CD14-positive monocyte (primary cell): ENCODE results near the gene VAV2. TPM values are rescaled to one million over a fixed set of nuclear protein-coding genes. Genes with fewer than 3 reads are reported as not detected.
A peak's percentile ranks its signal among the peaks of the same experiment; 100 is the strongest.

Experiments
- DNase-seq, 3 donors: peaks; one replicate each; pipeline ENCODE4 v3.0.0-alpha.2; 2011 to 2022
- H2AFZ ChIP-seq: 2 replicates; pipeline ENCODE4 v1.6.0; 2012; ENCODE audit warnings: mild to moderate bottlenecking, low read depth, low read length, inconsistent platforms; ENCODE audit not compliant: insufficient read depth, poor library complexity, severe bottlenecking
- H3K27ac ChIP-seq, 2 donors: 1 replicate in 1 of 2; 2 replicates in 1 of 2; pipeline ENCODE4 v1.5.1; 2012 to 2013; ENCODE audit warnings: low read length in 2 of 2, control low read depth in 1 of 2, inconsistent platforms in 1 of 2, low read depth in 1 of 2, mild to moderate bottlenecking in 1 of 2
- H3K27me3 ChIP-seq, 2 donors: one replicate each; pipeline versions ENCODE4 v1.6.0 to v1.6.1; 2011 to 2013; ENCODE audit warnings: low read length in 2 of 2; ENCODE audit not compliant: control insufficient read depth in 2 of 2, insufficient read depth in 2 of 2
- H3K36me3 ChIP-seq, 2 donors: replicated peaks in 1 of 2; 1 replicate in 1 of 2; 2 replicates in 1 of 2; pipeline versions ENCODE4 v1.5.1 to v1.6.1; 2012 to 2013; ENCODE audit warnings: low read length in 2 of 2, control low read depth in 1 of 2, inconsistent platforms in 1 of 2, mild to moderate bottlenecking in 1 of 2; ENCODE audit not compliant: insufficient read depth in 2 of 2, control insufficient read depth in 1 of 2
- H3K4me1 ChIP-seq, 2 donors: 1 replicate in 1 of 2; 2 replicates in 1 of 2; pipeline versions ENCODE4 v1.5.1 to v1.6.1; 2012 to 2013; ENCODE audit warnings: low read length in 2 of 2, control low read depth in 1 of 2, inconsistent platforms in 1 of 2, mild to moderate bottlenecking in 1 of 2, moderate library complexity in 1 of 2; ENCODE audit not compliant: insufficient read depth in 2 of 2, control insufficient read depth in 1 of 2
- H3K4me2 ChIP-seq: replicated peaks from 2 replicates; pipeline ENCODE3; 2012; ENCODE audit warnings: low read length, moderate library complexity, mild to moderate bottlenecking; ENCODE audit not compliant: poor library complexity, severe bottlenecking; ENCODE audit errors: extremely low read depth
- H3K4me3 ChIP-seq, 3 experiments: fragments of 200-600 bp in 1 of 3; sonication (generic) in 1 of 3; replicated peaks in 1 of 3; 1 replicate in 2 of 3; 2 replicates in 1 of 3; pipeline ENCODE4 v1.5.1; 2011 to 2013; ENCODE audit warnings: low read length in 3 of 3, mild to moderate bottlenecking in 3 of 3, control low read depth in 2 of 3, low read depth in 2 of 3, inconsistent platforms in 1 of 3, moderate library complexity in 1 of 3
- H3K79me2 ChIP-seq: 2 replicates; pipeline ENCODE4 v1.6.0; 2012; ENCODE audit warnings: mild to moderate bottlenecking, control low read depth, inconsistent platforms, low read length, moderate library complexity; ENCODE audit not compliant: insufficient read depth
- H3K9ac ChIP-seq: 2 replicates; pipeline ENCODE4 v1.6.0; 2017; ENCODE audit warnings: low read length, mild to moderate bottlenecking; ENCODE audit not compliant: insufficient read depth, poor library complexity, severe bottlenecking
- H3K9me3 ChIP-seq, 2 donors: replicated peaks in 1 of 2; 1 replicate in 1 of 2; 2 replicates in 1 of 2; pipeline versions ENCODE4 v1.5.1 to v1.6.1; 2012 to 2013; ENCODE audit warnings: low read length in 2 of 2, control low read depth in 1 of 2; ENCODE audit not compliant: control insufficient read depth in 1 of 2, insufficient read depth in 1 of 2
- H4K20me1 ChIP-seq: 2 replicates; pipeline ENCODE4 v1.6.0; 2012; ENCODE audit warnings: mild to moderate bottlenecking, low read length, control low read depth, moderate library complexity; ENCODE audit not compliant: insufficient read depth
- H3K27ac Mint-ChIP-seq, 7 donors: one replicate each; pipeline ENCODE4 v1.8.0; 2020; ENCODE audit warnings: mild to moderate bottlenecking in 7 of 7, mixed read lengths in 7 of 7, moderate library complexity in 6 of 7, inconsistent platforms in 2 of 7
- H3K27me3 Mint-ChIP-seq, 3 donors: one replicate each; pipeline ENCODE4 v1.8.0; 2021 to 2022; ENCODE audit warnings: low read depth in 3 of 3, mild to moderate bottlenecking in 3 of 3, mixed read lengths in 3 of 3, moderate library complexity in 3 of 3, inconsistent platforms in 1 of 3
- H3K36me3 Mint-ChIP-seq, 2 donors: one replicate each; pipeline ENCODE4 v1.8.0; 2020; ENCODE audit warnings: mixed read lengths in 2 of 2, inconsistent platforms in 1 of 2, mild to moderate bottlenecking in 1 of 2
- H3K4me1 Mint-ChIP-seq: one replicate; pipeline ENCODE4 v1.8.0; 2020; ENCODE audit warnings: mild to moderate bottlenecking, mixed read lengths
- H3K4me3 Mint-ChIP-seq, 2 donors: one replicate each; pipeline ENCODE4 v1.8.0; 2020; ENCODE audit warnings: mild to moderate bottlenecking in 2 of 2, mixed read lengths in 2 of 2, moderate library complexity in 1 of 2
- H3K9me3 Mint-ChIP-seq, 7 donors: one replicate each; pipeline ENCODE4 v1.8.0; 2020 to 2022; ENCODE audit warnings: mixed read lengths in 7 of 7, mild to moderate bottlenecking in 6 of 7, moderate library complexity in 6 of 7, inconsistent platforms in 2 of 7
- CTCF ChIP-seq: fragments of 200-600 bp; IDR thresholded peaks from one replicate; pipeline ENCODE4 v1.8.0; 2022; ENCODE audit warnings: antibody characterized with exemption, mild to moderate bottlenecking
- WGBS: methylation state at CpG from one replicate; pipeline ENCODE4 v1.1.5; 2013; ENCODE audit warnings: missing lambda C conversion rate; ENCODE audit not compliant: insufficient coverage; 5-methylcytosine and 5-hydroxymethylcytosine counted together
- intact Hi-C, 2 donors: fragments of 100-400 bp; cut with micrococcal nuclease; formaldehyde crosslinking; loops; one replicate each; pipeline versions ENCODE4 v1.15.0 to v1.15.1; 2023
- polyA plus RNA-seq, 3 donors: library from polyadenylated mRNA; depleted of rRNA in 1 of 3; unstranded in 2 of 3; stranded (reverse) in 1 of 3; fragments of 300-500 nt in 2 of 3; fragments of >200 nt in 1 of 3; fragmentation: Illumina TruSeq in 2 of 3; gene quantifications; 1 replicate in 2 of 3; 2 replicates in 1 of 3; pipeline ENCODE4 v1.2.3, GENCODE V29; 2012 to 2021

VAV2 gene
- polyA plus RNA-seq, 3 donors: 2.3 to 13.6 (median 2.3) TPM

DNA sequence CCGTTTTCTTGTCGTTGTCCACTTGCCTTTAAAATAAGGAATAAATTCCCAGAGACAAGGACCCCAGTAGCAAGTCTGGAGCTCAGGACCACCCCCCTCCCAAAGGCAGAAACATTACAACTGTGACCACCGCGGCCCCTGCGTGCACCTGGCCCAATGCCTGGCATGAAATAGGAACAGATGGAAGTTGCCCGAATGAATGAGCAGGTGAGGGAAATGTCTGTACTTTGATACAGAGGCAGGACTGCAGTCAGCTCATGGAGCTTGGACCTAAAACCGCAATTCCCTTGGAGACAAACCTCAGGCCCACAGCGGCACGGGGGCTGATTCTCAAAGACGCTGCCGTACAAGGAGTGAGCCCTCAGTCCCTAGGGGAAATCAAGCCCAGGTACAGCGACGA lies 198.7 kb downstream of the VAV2 start:
- Histone ChIP-seq H3K9ac (no peak overlapping the region), H3K36me3 (peaks cover 7 to 29% of the 10 kb centered on the region in 2 donors), H3K79me2 (no peaks in the 10 kb centered on the region), H3K27me3 (no peaks in the 10 kb centered on the region), H3K27ac (peak overlapping the region; percentile 1 to 53), H2AFZ (no peak overlapping the region), H3K4me3 (peak overlapping the region in 2 of 3 experiments; percentile 14 to 52), H3K9me3 (no peaks in the 10 kb centered on the region), H4K20me1 (no peaks in the 10 kb centered on the region), H3K4me1 (peaks cover 25 to 36% of the 10 kb centered on the region in 2 donors), H3K4me2 (peak overlapping the region; percentile 63)
- no peak for DNase-seq
- 64% methylated on average over 6 of the region's 13 CpGs for WGBS
- peak overlapping the region; percentile 58 to 75 for H3K4me3 Mint-ChIP-seq
- H3K27me3 Mint-ChIP-seq: peaks cover 1 to 15% (median 5%) of the 10 kb centered on the region in 3 donors
- intact Hi-C loops: loop anchor here (1.0 to 5.0 kb wide), 3 partner anchors 200 to 304 kb away; no protein-coding TSS in a partner anchor
- peak overlapping the region; percentile 30 to 90 (median 65) for H3K27ac Mint-ChIP-seq
- peaks cover 39% of the 10 kb centered on the region for H3K4me1 Mint-ChIP-seq
- TF ChIP-seq CTCF: no peak
- peaks cover 0 to 3% (median 0%) of the 10 kb centered on the region in 7 donors for H3K9me3 Mint-ChIP-seq
- peaks cover 49 to 66% of the 10 kb centered on the region in 2 donors for H3K36me3 Mint-ChIP-seq

GRCh38 chr9:133792721-133793470 lies 199.2 kb downstream of the VAV2 start:
- Histone ChIP-seq H3K27me3 (no peaks in the 10 kb centered on the region), H2AFZ (peak overlapping the region; percentile 55)
- H3K4me3 Mint-ChIP-seq: peak overlapping the region; percentile 58 to 75

More at GRCh38 chr9:133792721-133793470, 199.2 kb downstream of the VAV2 start:
- Histone ChIP-seq H3K36me3 (peaks cover 7 to 28% of the 10 kb centered on the region in 2 donors), H3K4me1 (peaks cover 31 to 42% of the 10 kb centered on the region in 2 donors), H4K20me1 (no peaks in the 10 kb centered on the region), H3K4me2 (peak overlapping the region; percentile 63), H3K27ac (peak overlapping the region; percentile 1 to 53), H3K79me2 (no peaks in the 10 kb centered on the region), H3K9ac (no peak overlapping the region), H3K4me3 (peak overlapping the region in 2 of 3 experiments; percentile 14 to 52), H3K9me3 (no peaks in the 10 kb centered on the region)
- Mint-ChIP-seq H3K4me1 (peaks cover 44% of the 10 kb centered on the region), H3K27me3 (peaks cover 1 to 13% (median 5%) of the 10 kb centered on the region in 3 donors), H3K36me3 (peaks cover 46 to 66% of the 10 kb centered on the region in 2 donors), H3K27ac (peak overlapping the region; percentile 30 to 90 (median 65)), H3K9me3 (peaks cover 0 to 3% (median 0%) of the 10 kb centered on the region in 7 donors)
- 11% methylated on average over 19 of the region's 22 CpGs for WGBS
- DNase-seq: peak; percentile 83 to 95 (median 87)
- intact Hi-C loops: loop anchor here (1.0 to 5.0 kb wide), 3 partner anchors 200 to 304 kb away; no protein-coding TSS in a partner anchor
- TF ChIP-seq CTCF: peak; percentile 95
